Testis (tissue), 3 donors: ENCODE measurements around the gene CDH10. TPM values are rescaled to one million over a fixed set of nuclear protein-coding genes. Genes with fewer than 3 reads are reported as not detected.

Source experiments
- DNase-seq: peaks from one replicate; pipeline ENCODE4 v3.0.0-alpha.2; 2019
- H3K27ac ChIP-seq, 2 donors: fragments of 200-600 bp; sonication (generic); one replicate each; pipeline ENCODE4 v1.5.1; 2019
- H3K27me3 ChIP-seq: fragments of 200-600 bp; sonication (generic); one replicate; pipeline ENCODE4 v1.5.1; 2019
- H3K36me3 ChIP-seq: fragments of 200-600 bp; sonication (generic); one replicate; pipeline ENCODE4 v1.5.1; 2017; ENCODE audit warnings: low read depth; ENCODE audit errors: missing control alignments
- H3K4me1 ChIP-seq: fragments of 200-600 bp; sonication (generic); one replicate; pipeline ENCODE4 v1.5.1; 2019
- H3K4me3 ChIP-seq, 2 donors: fragments of 200-600 bp; sonication (generic); one replicate each; pipeline ENCODE4 v1.5.1; 2017 to 2019
- H3K9me3 ChIP-seq: fragments of 200-600 bp; sonication (generic); one replicate; pipeline ENCODE4 v1.5.1; 2017
- CTCF ChIP-seq, 3 experiments: fragments of 450-650 bp in 2 of 3; fragments of 200-600 bp in 1 of 3; sonication (generic) in 1 of 3; IDR thresholded peaks; one replicate each; pipeline ENCODE4 v1.5.1; 2016 to 2019; ENCODE audit warnings: antibody characterized with exemption in 3 of 3, mild to moderate bottlenecking in 2 of 3, moderate library complexity in 1 of 3
- POLR2A ChIP-seq: fragments of 450-650 bp; IDR thresholded peaks from one replicate; pipeline ENCODE4 v1.6.1; 2017; ENCODE audit warnings: antibody characterized with exemption, mild to moderate bottlenecking, moderate library complexity
- WGBS, 2 donors: methylation state at CpG; one replicate each; pipeline ENCODE4 v1.1.5; 2018; 5-methylcytosine and 5-hydroxymethylcytosine counted together
- intact Hi-C: fragments of 100-400 bp; cut with DNase I; formaldehyde crosslinking; loops from one replicate; pipeline ENCODE4 v1.15.1; 2023; ENCODE audit warnings: low total_unique reads
- polyA plus RNA-seq: library from polyadenylated mRNA; stranded (reverse); fragments of 350-450 nt; fragmentation: Illumina TruSeq; extraction: RNeasy Lipid Tissue Mini Kit (QIAGEN cat#74804); gene quantifications from one replicate; pipeline ENCODE4 v1.2.3, GENCODE V29; 2014; ENCODE audit warnings: low read depth, low replicate concordance; ENCODE audit not compliant: insufficient read depth
- total RNA-seq, 2 donors: library from RNA; depleted of rRNA; stranded (reverse); fragments of >200 nt; gene quantifications; one replicate each; pipeline ENCODE4 v1.2.3, GENCODE V29; 2016

Gene CDH10
- total and polyA plus RNA-seq, 3 donors from 2014 or later = 0.74 to 1.4 (median 0.84) TPM

- no peak overlapping the region for H3K27ac ChIP-seq
- intact Hi-C loops = no loop called here
- H3K36me3 ChIP-seq = no peaks in the 10 kb centered on the region
- TF ChIP-seq POLR2A (no peak), CTCF (IDR thresholded peaks at IDR 0.05) (no peak)
- H3K9me3 ChIP-seq = no peaks in the 10 kb centered on the region
- no peaks in the 10 kb centered on the region for H3K27me3 ChIP-seq
- WGBS, 2 donors = 58 to 61% methylated on average over 1 of the region's 1 CpG
- H3K4me3 ChIP-seq = no peak overlapping the region
- DNase-seq = no peak
- no peaks in the 10 kb centered on the region for H3K4me1 ChIP-seq
Measured at GRCh38 chr5:24598956-24599355, 45.8 kb downstream of the CDH10 start.

- intact Hi-C loops = no loop called here
- no peak for TF ChIP-seq POLR2A
- TF ChIP-seq CTCF (IDR thresholded peaks at IDR 0.05) = no peak
- no peak overlapping the region for H3K4me3 ChIP-seq
- no peak overlapping the region for H3K27ac ChIP-seq
- H3K9me3 ChIP-seq = no peaks in the 10 kb centered on the region
- no peak for DNase-seq
- WGBS, 2 donors = 76 to 82% methylated on average over 2 of the region's 2 CpGs
- H3K4me1 ChIP-seq = no peaks in the 10 kb centered on the region
- no peaks in the 10 kb centered on the region for H3K27me3 ChIP-seq
- no peaks in the 10 kb centered on the region for H3K36me3 ChIP-seq
Measured at GRCh38 chr5:24595329-24595728, 49.4 kb downstream of the CDH10 start.

DNA sequence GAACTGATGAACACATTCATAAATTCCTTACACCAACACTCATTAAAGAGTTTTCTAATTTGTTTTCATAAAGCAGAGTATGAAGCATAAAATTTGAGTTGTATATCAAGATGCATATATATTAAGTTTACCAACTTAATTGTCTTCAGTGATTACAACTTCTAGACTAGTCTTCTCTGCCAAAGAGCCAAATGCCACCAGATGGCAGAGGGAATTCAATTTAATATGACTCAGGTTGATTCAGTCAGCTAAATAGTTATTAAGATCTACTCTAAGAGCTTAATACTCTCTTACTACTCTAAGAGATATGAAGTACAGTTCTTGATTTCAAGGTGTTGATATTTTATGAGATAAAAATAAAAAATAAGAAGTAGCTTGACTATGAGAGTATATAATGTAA, 53.4 kb downstream of the CDH10 start:
- intact Hi-C loops = no loop called here
- no peaks in the 10 kb centered on the region for H3K36me3 ChIP-seq
- no peaks in the 10 kb centered on the region for H3K4me1 ChIP-seq
- no peak for DNase-seq
- no peak overlapping the region for H3K4me3 ChIP-seq
- H3K9me3 ChIP-seq = no peaks in the 10 kb centered on the region
- no peak overlapping the region for H3K27ac ChIP-seq
- H3K27me3 ChIP-seq = no peaks in the 10 kb centered on the region
- TF ChIP-seq POLR2A (no peak), CTCF (IDR thresholded peaks at IDR 0.05) (no peak)

GRCh38 chr5:24589566-24589965, 55.2 kb downstream of the CDH10 start:
- no peak for TF ChIP-seq CTCF (IDR thresholded peaks at IDR 0.05)
- no peak for TF ChIP-seq POLR2A
- H3K4me1 ChIP-seq = no peaks in the 10 kb centered on the region
- intact Hi-C loops = no loop called here
- WGBS, 2 donors = 87 to 89% methylated on average over 3 of the region's 3 CpGs
- H3K27ac ChIP-seq = no peak overlapping the region
- H3K27me3 ChIP-seq = no peaks in the 10 kb centered on the region
- no peak overlapping the region for H3K4me3 ChIP-seq
- no peaks in the 10 kb centered on the region for H3K36me3 ChIP-seq
- H3K9me3 ChIP-seq = no peaks in the 10 kb centered on the region
- DNase-seq = no peak

DNA sequence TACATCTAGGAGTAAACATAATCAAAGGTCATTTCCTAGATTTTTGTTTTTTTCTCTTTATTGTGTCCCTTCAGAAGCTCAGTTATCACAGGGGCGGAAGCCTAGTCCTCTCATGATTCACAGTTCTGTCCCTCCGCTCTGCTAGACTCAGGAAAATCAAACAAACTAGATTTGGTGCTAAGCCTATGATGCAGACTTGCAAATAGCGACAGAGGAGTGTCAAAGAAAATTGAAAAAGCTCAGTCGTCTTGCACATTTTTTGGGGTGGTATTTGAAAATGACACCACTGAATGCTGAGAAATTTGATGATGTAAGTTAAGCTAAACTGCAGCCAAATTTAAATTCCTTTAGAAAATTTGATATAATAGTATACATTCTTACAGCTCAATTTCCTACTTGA, 59.0 kb downstream of the CDH10 start:
- H3K4me3 ChIP-seq = no peak overlapping the region
- H3K36me3 ChIP-seq = no peaks in the 10 kb centered on the region
- no peak for TF ChIP-seq POLR2A
- TF ChIP-seq CTCF (IDR thresholded peaks at IDR 0.05) = no peak
- no peaks in the 10 kb centered on the region for H3K9me3 ChIP-seq
- no peak overlapping the region for H3K27ac ChIP-seq
- no peak for DNase-seq
- no peaks in the 10 kb centered on the region for H3K27me3 ChIP-seq
- intact Hi-C loops = no loop called here
- 63 to 68% methylated on average over 4 of the region's 4 CpGs for WGBS, 2 donors
- H3K4me1 ChIP-seq = no peaks in the 10 kb centered on the region
